AG09309 (cell line): ENCODE data around the gene INSYN2B.

Experiments used
- DNase-seq: peaks from one replicate; pipeline ENCODE4 v3.0.0-alpha.2; 2010; ENCODE audit warnings: low read depth
- H3K4me3 ChIP-seq: 2 replicates; pipeline ENCODE4 v1.5.1; 2011; ENCODE audit warnings: mild to moderate bottlenecking, low read depth, low read length, moderate library complexity; ENCODE audit not compliant: control insufficient read depth
- CTCF ChIP-seq: IDR thresholded peaks from 2 replicates; pipeline ENCODE4 v1.5.1; 2011; ENCODE audit warnings: mild to moderate bottlenecking, low read depth, low read length, inconsistent platforms; ENCODE audit not compliant: insufficient read depth, control insufficient read depth; ENCODE audit errors: missing control alignments

INSYN2B gene

GRCh38 chr5:169980418-169981053 is at the start of gene INSYN2B:
Gene INSYN2B, minus strand, starts transcription at chr5:169980495. Its CDS starts 96,597 bp downstream, at chr5:169883898.
- peak; percentile 68 for DNase-seq
- H3K4me3 ChIP-seq, result peak within 1 kb of the TSS; percentile 68
- peak; percentile 64 for TF ChIP-seq CTCF

- DNase-seq, result no peak
- no peak for TF ChIP-seq CTCF
- H3K4me3 ChIP-seq, result no peak overlapping the region
Measured at GRCh38 chr5:170028124-170028523, 47.8 kb upstream of the INSYN2B start.

- no peak overlapping the region for H3K4me3 ChIP-seq
- no peak for TF ChIP-seq CTCF
- no peak for DNase-seq
Measured at GRCh38 chr5:170025853-170026252, 45.6 kb upstream of the INSYN2B start.

- no peak overlapping the region for H3K4me3 ChIP-seq
- TF ChIP-seq CTCF, result no peak
- DNase-seq, result no peak
Measured at GRCh38 chr5:170021506-170021905, 41.2 kb upstream of the INSYN2B start.

DNA sequence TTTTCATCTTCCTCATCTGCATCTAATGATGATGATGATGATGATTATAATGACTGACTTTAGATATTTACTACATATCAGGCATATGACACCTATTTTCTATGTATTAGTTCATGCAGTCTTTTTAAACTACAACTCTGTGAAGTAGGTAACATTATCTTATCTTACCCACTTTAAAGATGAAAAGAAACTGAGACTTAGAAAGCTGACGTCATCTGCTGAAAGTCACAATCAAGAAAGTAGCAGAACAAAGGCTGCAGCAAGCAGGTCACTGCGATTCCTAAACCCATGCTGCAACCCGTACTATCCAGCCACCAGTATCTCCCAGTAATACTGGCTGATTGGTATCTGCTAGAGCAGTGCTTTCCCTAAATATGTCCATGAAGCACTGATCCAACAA is 40.1 kb upstream of the INSYN2B start:
- H3K4me3 ChIP-seq, result no peak overlapping the region
- DNase-seq, result no peak
- no peak for TF ChIP-seq CTCF

DNA sequence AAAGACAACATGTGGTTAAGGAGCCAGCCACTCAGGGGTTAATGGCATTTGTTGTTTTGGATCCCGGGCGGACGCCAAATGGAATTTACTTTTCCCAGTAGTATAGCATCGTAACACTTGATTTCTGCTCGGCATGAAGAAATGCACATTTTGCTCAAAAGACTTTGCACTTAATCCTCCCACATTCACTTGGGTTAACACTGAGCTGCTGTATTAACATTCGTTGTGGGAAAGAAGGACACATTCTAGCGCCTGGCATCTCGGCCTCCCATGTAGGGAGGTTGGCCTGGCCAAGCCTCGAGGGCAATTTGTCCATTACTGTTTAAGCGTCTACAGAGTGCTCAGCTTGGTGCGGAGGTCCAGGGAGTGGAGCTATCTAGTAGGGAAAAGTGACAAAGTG is 32.3 kb upstream of the INSYN2B start:
- H3K4me3 ChIP-seq, result no peak overlapping the region
- DNase-seq, result no peak
- TF ChIP-seq CTCF, result no peak
